Stomach smooth muscle (tissue), 2 donors: ENCODE measurements around the gene SHISA5.
"Not testable (repeated sequence)": the region's sequence is repeated elsewhere in the genome, so short reads cannot be mapped to it uniquely, and the experiment has no call there.

Source experiments
- H3K27ac ChIP-seq: one replicate; pipeline ENCODE4 v1.7.0; 2013; ENCODE audit warnings: mild to moderate bottlenecking, low read length, inconsistent platforms
- H3K27me3 ChIP-seq, 2 donors: one replicate each; pipeline ENCODE4 v1.7.0; 2013; ENCODE audit warnings: low read length in 2 of 2; ENCODE audit not compliant: insufficient read depth in 2 of 2, control insufficient read depth in 1 of 2
- H3K36me3 ChIP-seq, 2 donors: one replicate each; pipeline ENCODE4 v1.7.0; 2013; ENCODE audit warnings: low read length in 2 of 2; ENCODE audit not compliant: control insufficient read depth in 2 of 2, insufficient read depth in 2 of 2
- H3K4me1 ChIP-seq: one replicate; pipeline ENCODE4 v1.7.0; 2013; ENCODE audit warnings: low read length; ENCODE audit not compliant: control insufficient read depth, insufficient read depth
- H3K4me3 ChIP-seq, 2 donors: one replicate each; pipeline ENCODE4 v1.7.0; 2013; ENCODE audit warnings: low read length in 2 of 2
- H3K9ac ChIP-seq, 2 donors: one replicate each; pipeline ENCODE4 v1.7.0; 2013; ENCODE audit warnings: low read length in 2 of 2, mild to moderate bottlenecking in 1 of 2
- H3K9me3 ChIP-seq, 2 donors: one replicate each; pipeline ENCODE4 v1.7.0; 2013; ENCODE audit warnings: low read length in 2 of 2; ENCODE audit not compliant: control insufficient read depth in 2 of 2
- donor health status: healthy.
- donor health status: Pancreatic carcinoma.

Gene SHISA5, protein sequence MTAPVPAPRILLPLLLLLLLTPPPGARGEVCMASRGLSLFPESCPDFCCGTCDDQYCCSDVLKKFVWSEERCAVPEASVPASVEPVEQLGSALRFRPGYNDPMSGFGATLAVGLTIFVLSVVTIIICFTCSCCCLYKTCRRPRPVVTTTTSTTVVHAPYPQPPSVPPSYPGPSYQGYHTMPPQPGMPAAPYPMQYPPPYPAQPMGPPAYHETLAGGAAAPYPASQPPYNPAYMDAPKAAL

DNA sequence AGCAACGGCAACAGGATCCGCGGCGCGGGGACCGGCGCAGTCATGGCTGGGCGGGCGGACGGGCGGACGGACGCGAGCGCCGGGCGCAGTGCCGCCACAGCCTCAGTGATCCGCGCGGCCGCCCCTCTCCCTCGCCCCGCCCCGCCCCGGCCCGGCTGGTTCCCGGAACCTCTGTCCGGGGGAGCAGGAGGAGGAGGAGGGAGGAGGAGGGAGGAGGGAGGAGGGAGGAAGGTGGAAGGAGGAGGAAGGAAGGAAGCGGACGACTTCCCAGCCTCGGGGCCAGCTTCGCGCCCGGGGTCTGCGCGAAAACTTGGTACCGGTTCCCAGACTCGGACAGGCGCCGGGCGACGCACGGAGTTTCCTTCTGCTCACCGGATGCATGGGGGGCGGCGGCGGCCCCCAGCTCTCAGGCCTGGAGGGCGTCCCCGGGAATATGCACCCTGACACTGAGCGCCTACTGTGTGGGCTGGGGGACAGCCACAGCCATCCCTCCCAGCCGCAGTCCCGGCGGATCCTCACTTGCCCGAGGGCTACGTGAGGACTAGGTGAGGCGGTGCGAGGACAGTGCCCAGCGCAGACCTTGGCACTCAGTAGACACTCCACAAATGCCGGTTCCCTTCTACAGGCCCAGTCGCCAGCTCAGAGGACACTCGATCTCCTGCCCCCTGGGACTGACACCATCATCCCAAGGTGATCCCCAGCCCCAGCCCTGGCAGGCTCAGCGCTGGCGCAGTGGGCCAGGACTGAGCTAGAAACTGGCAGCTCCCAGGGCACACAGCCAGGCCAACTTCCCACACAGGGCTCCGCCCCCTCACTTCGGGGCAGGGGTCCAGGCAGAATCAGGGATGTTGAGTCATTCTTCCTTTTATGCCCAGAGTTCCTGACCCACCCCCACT, at the start of gene SHISA5:
Gene SHISA5, minus strand, starts transcription at position 124 of the 896 bp plus-strand sequence. Its CDS starts 80 bp downstream, at position 44.
- no peaks in the 10 kb centered on the region for H3K27me3 ChIP-seq
- peak within 1 kb of the TSS; percentile 81 to 90 for H3K9ac ChIP-seq
- H3K4me3 ChIP-seq, result peak within 1 kb of the TSS; percentile 68 to 86
- H3K4me1 ChIP-seq, result peaks cover 15% of the 10 kb centered on the region
- peaks cover 2 to 4% of the 10 kb centered on the region in 2 donors for H3K36me3 ChIP-seq
- H3K9me3 ChIP-seq, result no peaks in the 10 kb centered on the region
- H3K27ac ChIP-seq, result peak within 1 kb of the TSS; percentile 90

DNA sequence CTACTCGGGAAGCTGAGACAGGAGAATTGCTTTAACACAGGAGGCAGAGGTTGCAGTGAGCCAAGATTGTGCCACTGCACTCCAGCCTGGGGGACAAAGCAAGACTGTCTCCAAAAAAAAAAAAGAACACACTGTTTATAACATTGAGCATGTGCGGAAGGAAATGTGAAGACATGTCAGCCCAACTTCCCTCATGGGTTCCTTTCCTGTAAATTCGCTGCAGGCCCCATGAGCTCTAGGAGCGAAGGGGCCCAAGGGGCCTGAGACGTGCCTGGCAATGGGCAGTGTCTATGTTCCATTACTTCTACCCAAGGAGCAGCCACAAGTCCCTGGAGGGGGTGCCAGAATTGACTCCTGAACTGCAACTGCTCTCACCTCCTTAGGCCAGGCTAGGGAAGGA, 49.4 kb upstream of the SHISA5 start:
- Histone ChIP-seq H3K27me3 (no peaks in the 10 kb centered on the region), H3K27ac (no peak overlapping the region), H3K9ac (no peak overlapping the region), H3K9me3 (no peaks in the 10 kb centered on the region), H3K36me3 (no peaks in the 10 kb centered on the region), H3K4me1 (peaks cover 28% of the 10 kb centered on the region), H3K4me3 (no peak overlapping the region)

DNA sequence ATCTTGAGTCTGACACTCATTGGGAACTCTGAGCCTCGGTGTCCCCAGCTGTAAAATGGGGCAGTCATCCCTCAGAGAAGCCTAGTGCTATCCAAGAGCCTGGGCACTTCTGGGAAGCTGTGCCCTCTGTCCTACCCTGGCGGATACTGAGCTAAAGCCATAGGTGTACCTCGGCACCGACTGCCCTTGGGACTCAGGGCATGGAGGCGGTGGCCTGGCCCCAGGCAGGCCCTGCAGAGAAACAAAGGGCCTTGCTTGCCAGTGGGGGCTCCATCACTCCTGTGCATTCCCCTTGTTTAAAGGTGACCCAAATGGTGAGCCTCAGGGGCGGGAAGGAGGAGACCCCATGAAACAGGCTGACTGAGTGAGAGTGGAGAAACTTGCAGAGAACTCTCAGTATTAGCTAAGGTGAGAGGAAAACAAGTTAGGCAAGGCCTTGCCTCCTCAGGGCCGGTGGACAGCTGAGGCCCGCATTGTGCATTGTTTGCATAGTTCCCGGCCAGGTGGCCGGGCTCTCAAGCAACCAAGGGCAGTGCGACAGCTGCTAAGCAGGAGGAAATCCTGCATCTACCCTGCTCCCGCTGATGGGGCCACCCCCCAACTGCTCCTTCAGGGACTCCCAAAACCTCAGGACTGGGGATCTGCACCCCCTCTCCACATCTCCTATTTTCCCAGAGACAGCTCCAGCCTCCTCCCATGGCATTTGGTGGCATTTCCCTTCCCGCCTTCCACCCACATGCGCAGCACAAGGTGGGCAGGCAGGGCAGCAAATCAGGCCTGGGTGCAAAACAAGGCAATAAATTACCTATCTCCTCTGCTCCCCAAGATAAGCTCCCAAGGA, 48.4 kb upstream of the SHISA5 start:
- Histone ChIP-seq H3K27ac (no peak overlapping the region), H3K36me3 (no peaks in the 10 kb centered on the region), H3K27me3 (no peaks in the 10 kb centered on the region), H3K4me1 (peaks cover 18% of the 10 kb centered on the region), H3K9ac (no peak overlapping the region), H3K9me3 (no peaks in the 10 kb centered on the region), H3K4me3 (no peak overlapping the region)

DNA sequence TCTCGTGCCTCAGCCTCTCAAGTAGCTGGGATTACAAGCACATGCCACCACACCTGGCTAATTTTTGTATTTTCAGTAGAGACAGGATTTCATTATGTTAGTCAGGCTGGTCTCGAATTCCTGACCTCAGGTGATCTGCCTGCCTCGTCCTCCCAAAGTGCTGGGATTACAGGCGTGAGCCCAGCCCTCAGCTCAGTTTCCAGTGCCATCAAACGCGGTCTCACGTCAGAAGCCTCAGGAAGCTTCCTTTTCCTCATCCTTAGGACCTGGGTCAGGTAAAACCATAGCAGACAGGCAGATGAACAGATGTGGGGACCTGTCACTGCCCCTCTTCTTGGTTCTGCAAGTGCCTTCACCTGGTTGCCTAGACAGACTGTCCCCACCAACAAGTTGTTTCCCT, 47.7 kb upstream of the SHISA5 start:
- not testable (repeated sequence) for H3K36me3 ChIP-seq, H3K9me3 ChIP-seq, H3K27ac ChIP-seq, H3K27me3 ChIP-seq, H3K4me3 ChIP-seq, H3K9ac ChIP-seq
- peaks cover 13% of the 10 kb centered on the region for H3K4me1 ChIP-seq

DNA sequence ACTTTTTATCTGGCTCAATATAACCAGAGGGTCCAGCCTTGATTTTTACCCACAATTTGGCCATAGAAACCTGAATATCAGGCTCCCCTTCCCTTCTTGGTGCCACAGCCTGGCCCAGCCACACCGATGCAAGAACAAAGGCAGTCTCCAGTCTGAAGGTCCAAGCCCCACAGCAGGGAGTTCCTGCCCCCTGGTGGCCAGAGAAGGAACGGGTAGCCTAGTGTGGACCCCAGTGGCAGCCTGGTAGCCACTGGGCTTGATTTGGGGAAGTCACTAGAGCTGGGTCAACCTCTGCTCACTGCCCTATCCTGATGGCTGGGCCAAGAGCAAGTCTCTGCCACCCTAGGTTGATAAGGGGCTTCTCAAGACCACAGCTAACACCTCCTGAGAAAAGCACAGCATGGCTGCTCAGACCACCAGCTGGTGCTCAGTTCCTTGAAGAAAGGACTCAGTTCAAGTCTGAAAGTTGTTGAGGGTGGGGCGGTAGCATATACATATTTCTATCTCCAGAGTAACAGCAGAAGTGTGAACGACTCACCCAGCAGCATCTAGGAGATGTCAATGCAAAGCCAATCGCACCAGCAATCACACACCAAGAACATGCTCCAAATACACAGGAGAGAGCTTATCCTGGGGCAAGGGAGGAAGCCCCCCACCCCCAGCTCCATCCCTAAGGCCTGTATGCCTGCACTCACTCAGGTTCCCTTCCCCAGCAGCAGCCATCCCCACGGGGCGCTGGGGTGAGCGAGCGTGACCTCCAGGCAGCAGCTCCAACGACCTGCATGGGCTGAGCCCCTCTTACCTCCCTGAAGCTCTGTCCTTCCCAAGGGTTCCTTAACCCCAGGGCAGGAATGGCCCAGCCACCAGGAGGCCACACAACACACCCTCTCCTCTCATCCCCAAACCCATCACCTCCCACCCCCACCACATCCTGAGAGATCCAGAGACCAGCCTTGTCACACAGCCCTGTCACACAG, 45.0 kb upstream of the SHISA5 start:
- Histone ChIP-seq H3K36me3 (peaks cover 5 to 6% of the 10 kb centered on the region in 2 donors), H3K27me3 (no peaks in the 10 kb centered on the region), H3K27ac (no peak overlapping the region), H3K9me3 (no peaks in the 10 kb centered on the region), H3K4me3 (no peak overlapping the region), H3K4me1 (peaks cover 3% of the 10 kb centered on the region), H3K9ac (no peak overlapping the region)

DNA sequence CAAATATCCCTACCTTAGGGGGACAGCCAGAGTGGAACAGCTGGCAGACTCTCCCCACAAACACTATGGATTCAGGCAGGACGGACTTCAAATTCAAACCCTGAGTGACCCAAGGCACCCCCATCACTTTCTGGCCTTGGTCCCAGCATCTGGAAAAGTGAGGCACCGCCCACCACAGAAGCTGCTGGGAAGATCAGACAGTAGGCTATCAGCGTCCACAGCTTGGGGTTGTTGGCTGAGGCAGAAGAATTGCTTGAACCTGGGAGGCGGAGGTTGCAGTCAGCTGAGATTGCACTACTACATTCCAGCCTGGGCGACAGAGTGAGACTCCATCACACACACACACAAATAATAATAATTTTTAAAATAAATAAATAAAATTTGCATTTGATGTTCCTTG, 44.2 kb upstream of the SHISA5 start:
- H3K4me1 ChIP-seq, result peaks cover 3% of the 10 kb centered on the region
- peaks cover 5 to 6% of the 10 kb centered on the region in 2 donors for H3K36me3 ChIP-seq
- no peak overlapping the region for H3K9ac ChIP-seq
- H3K27me3 ChIP-seq, result no peaks in the 10 kb centered on the region
- no peak overlapping the region for H3K4me3 ChIP-seq
- H3K27ac ChIP-seq, result no peak overlapping the region
- no peaks in the 10 kb centered on the region for H3K9me3 ChIP-seq

DNA sequence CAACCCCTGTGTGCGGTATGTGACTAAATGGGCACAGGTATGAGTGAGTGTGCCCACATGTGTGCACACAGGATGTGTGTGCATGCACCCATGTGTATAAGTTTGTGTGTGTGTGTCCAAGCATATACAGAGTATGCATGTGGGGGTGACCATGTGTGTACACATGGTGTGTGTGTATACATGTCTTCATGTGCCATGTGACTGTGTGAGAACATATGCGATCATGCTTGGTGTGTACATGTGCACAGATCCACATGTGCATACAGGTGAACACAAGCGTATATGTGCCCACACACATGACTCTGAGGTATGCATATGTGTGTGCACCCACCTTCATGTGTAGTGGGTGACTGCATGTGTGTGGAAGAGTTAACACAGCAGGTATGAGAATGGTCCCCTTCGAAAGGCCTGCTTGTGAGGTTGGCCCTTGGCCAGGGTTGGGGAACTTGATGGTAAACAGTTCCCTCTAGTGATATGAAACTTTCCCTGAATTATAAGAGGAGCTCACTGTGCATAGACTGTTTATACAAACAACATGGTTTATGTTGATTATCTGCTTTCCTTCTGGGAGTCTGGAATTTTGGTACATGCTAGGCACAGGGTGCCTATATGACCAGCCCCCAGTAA, 42.3 kb upstream of the SHISA5 start:
- Histone ChIP-seq H3K27ac (no peak overlapping the region), H3K4me3 (no peak overlapping the region), H3K9me3 (no peaks in the 10 kb centered on the region), H3K36me3 (peaks cover 5 to 6% of the 10 kb centered on the region in 2 donors), H3K4me1 (peaks cover 3% of the 10 kb centered on the region), H3K27me3 (no peaks in the 10 kb centered on the region), H3K9ac (no peak overlapping the region)

DNA sequence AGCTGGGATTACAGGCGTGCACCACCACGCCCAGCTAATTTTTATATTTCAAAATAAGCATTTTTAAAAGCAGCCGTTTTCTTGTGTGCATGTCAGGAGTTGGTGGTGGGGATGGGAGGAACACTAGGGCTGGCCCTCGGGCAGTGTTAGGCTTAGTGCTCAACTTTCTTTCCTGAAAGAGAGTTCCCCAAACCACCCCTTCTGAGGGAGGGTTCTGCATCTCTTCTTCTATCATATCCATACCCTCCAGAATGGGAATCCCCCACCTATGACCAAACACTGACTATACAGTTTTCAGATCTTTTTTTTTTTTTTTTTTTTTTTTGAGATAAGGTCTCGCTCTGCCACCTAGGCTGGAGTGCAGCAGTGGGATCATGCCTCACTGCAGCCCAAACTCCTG, 40.2 kb upstream of the SHISA5 start:
- H3K4me3 ChIP-seq, result no peak overlapping the region
- no peaks in the 10 kb centered on the region for H3K27me3 ChIP-seq
- H3K27ac ChIP-seq, result no peak overlapping the region
- H3K9ac ChIP-seq, result no peak overlapping the region
- H3K9me3 ChIP-seq, result no peaks in the 10 kb centered on the region
- H3K36me3 ChIP-seq, result peaks cover 6 to 8% of the 10 kb centered on the region in 2 donors
- peaks cover 3% of the 10 kb centered on the region for H3K4me1 ChIP-seq

DNA sequence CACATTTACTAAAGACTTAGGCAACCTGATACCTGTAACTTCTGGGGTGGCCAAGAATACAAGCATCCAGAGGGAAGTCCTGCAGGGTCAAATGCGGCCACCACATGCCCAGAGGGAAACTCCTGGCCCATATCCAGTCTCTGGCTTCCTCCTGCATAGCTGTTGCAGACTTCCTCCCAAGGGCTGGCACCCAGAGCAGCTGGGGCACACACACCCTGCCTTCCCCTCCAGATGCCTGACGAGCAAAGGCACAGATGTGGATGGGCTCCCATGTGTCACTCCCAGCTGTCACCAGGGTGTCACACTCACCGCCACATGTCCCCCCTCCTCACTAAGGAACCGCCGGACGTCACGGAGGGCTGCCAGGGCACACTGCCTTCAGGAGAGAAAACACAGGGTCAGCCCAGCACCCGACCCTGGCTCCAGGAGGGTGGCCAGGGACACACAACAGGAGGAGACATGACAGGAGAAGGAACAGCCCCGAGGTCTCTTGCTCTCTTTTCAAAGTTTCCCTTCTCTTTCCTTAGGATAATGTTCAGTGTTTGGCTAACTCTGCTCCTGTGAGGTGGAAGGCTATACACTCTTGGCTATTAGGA, 39.4 kb upstream of the SHISA5 start:
- H3K4me1 ChIP-seq, result no peaks in the 10 kb centered on the region
- H3K27me3 ChIP-seq, result no peaks in the 10 kb centered on the region
- no peak overlapping the region for H3K4me3 ChIP-seq
- H3K9ac ChIP-seq, result no peak overlapping the region
- H3K36me3 ChIP-seq, result peaks cover 6 to 10% of the 10 kb centered on the region in 2 donors
- H3K9me3 ChIP-seq, result no peaks in the 10 kb centered on the region
- no peak overlapping the region for H3K27ac ChIP-seq
